Measurements from ENCODE around the gene CPAMD8. TPM values are rescaled to one million over a fixed set of nuclear protein-coding genes. Genes with fewer than 3 reads are reported as not detected.
"Not testable (repeated sequence)": the region's sequence is repeated elsewhere in the genome, so short reads cannot be mapped to it uniquely, and the experiment has no call there.

Gene CPAMD8
- total RNA-seq, 2 experiments from 2014 or later: 0.31 to 0.88 TPM

- intact Hi-C loops (cut with micrococcal nuclease): no loop called here
- Mint-ChIP-seq H3K4me1 (ENCODE audit: low read depth) (peaks cover 11% of the 10 kb centered on the region), H3K27me3 (no peaks in the 10 kb centered on the region), H3K27ac (no peak overlapping the region), H3K36me3 (peaks cover 45% of the 10 kb centered on the region), H3K9me3 (peaks cover 10% of the 10 kb centered on the region), H3K4me3 (no peak overlapping the region)
- CTCF ChIA-PET: no interaction called here
- no peak for DNase-seq
- POLR2A ChIA-PET: no interaction called here
Measured at GRCh38 chr19:16876904-16877361, 149.7 kb downstream of the CPAMD8 start.

GRCh38 chr19:16875584-16876555, 150.7 kb downstream of the CPAMD8 start:
- no peak for DNase-seq
- no peaks in the 10 kb centered on the region for H3K27me3 Mint-ChIP-seq
- intact Hi-C loops (cut with micrococcal nuclease): no loop called here
- H3K4me1 Mint-ChIP-seq (ENCODE audit: low read depth): peaks cover 11% of the 10 kb centered on the region
- H3K4me3 Mint-ChIP-seq: no peak overlapping the region
- ChIA-PET CTCF (no interaction called here), POLR2A (no interaction called here)
- H3K27ac Mint-ChIP-seq: no peak overlapping the region
- peaks cover 1% of the 10 kb centered on the region for H3K9me3 Mint-ChIP-seq
- H3K36me3 Mint-ChIP-seq: peaks cover 48% of the 10 kb centered on the region

- Mint-ChIP-seq H3K27ac (peak overlapping the region; percentile 67), H3K36me3 (peaks cover 38% of the 10 kb centered on the region), H3K4me1 (ENCODE audit: low read depth) (peaks cover 11% of the 10 kb centered on the region)
- H3K27me3 Mint-ChIP-seq; intact Hi-C loops (cut with micrococcal nuclease); H3K4me3 Mint-ChIP-seq; DNase-seq; CTCF ChIA-PET; POLR2A ChIA-PET; H3K9me3 Mint-ChIP-seq: not testable (repeated sequence)
Measured at GRCh38 chr19:16874978-16875299, 151.7 kb downstream of the CPAMD8 start.

- H3K4me3 Mint-ChIP-seq: no peak overlapping the region
- H3K36me3 Mint-ChIP-seq: peaks cover 37% of the 10 kb centered on the region
- POLR2A ChIA-PET: no interaction called here
- H3K4me1 Mint-ChIP-seq (ENCODE audit: low read depth): peaks cover 11% of the 10 kb centered on the region
- CTCF ChIA-PET: no interaction called here
- peak overlapping the region; percentile 67 for H3K27ac Mint-ChIP-seq
- DNase-seq: no peak
- H3K27me3 Mint-ChIP-seq: no peaks in the 10 kb centered on the region
- intact Hi-C loops (cut with micrococcal nuclease): no loop called here
- no peaks in the 10 kb centered on the region for H3K9me3 Mint-ChIP-seq
Measured at GRCh38 chr19:16874250-16874977, 152.2 kb downstream of the CPAMD8 start.

- Mint-ChIP-seq H3K9me3 (no peaks in the 10 kb centered on the region), H3K27ac (peak overlapping the region; percentile 18), H3K4me1 (ENCODE audit: low read depth) (peaks cover 11% of the 10 kb centered on the region), H3K4me3 (no peak overlapping the region), H3K36me3 (peaks cover 29% of the 10 kb centered on the region), H3K27me3 (no peaks in the 10 kb centered on the region)
- intact Hi-C loops (cut with micrococcal nuclease): no loop called here
- ChIA-PET CTCF (no interaction called here), POLR2A (no interaction called here)
- no peak for DNase-seq
Measured at GRCh38 chr19:16873594-16873993, 153.0 kb downstream of the CPAMD8 start.

- H3K4me1 Mint-ChIP-seq (ENCODE audit: low read depth): peaks cover 11% of the 10 kb centered on the region
- H3K27ac Mint-ChIP-seq: no peak overlapping the region
- no peak for DNase-seq
- H3K27me3 Mint-ChIP-seq: no peaks in the 10 kb centered on the region
- intact Hi-C loops (cut with micrococcal nuclease): no loop called here
- H3K36me3 Mint-ChIP-seq: peaks cover 26% of the 10 kb centered on the region
- H3K9me3 Mint-ChIP-seq: no peaks in the 10 kb centered on the region
- CTCF ChIA-PET: no interaction called here
- no peak overlapping the region for H3K4me3 Mint-ChIP-seq
- POLR2A ChIA-PET: no interaction called here
Measured at GRCh38 chr19:16872728-16873127, 153.9 kb downstream of the CPAMD8 start.

- peaks cover 11% of the 10 kb centered on the region for H3K4me1 Mint-ChIP-seq (ENCODE audit: low read depth)
- H3K27ac Mint-ChIP-seq: no peak overlapping the region
- no peak for DNase-seq
- peaks cover 22% of the 10 kb centered on the region for H3K36me3 Mint-ChIP-seq
- no peak overlapping the region for H3K4me3 Mint-ChIP-seq
- POLR2A ChIA-PET: no interaction called here
- H3K27me3 Mint-ChIP-seq: no peaks in the 10 kb centered on the region
- H3K9me3 Mint-ChIP-seq: no peaks in the 10 kb centered on the region
- intact Hi-C loops (cut with micrococcal nuclease): no loop called here
- CTCF ChIA-PET: no interaction called here
Measured at GRCh38 chr19:16871871-16872270, 154.7 kb downstream of the CPAMD8 start.

GRCh38 chr19:16869331-16869972, 157.2 kb downstream of the CPAMD8 start:
- POLR2A ChIA-PET: no interaction called here
- peaks cover 17% of the 10 kb centered on the region for H3K36me3 Mint-ChIP-seq
- intact Hi-C loops (cut with micrococcal nuclease): no loop called here
- DNase-seq: no peak
- no peak overlapping the region for H3K27ac Mint-ChIP-seq
- no peaks in the 10 kb centered on the region for H3K9me3 Mint-ChIP-seq
- H3K4me3 Mint-ChIP-seq: no peak overlapping the region
- H3K27me3 Mint-ChIP-seq: no peaks in the 10 kb centered on the region
- H3K4me1 Mint-ChIP-seq (ENCODE audit: low read depth): peaks cover 7% of the 10 kb centered on the region
- CTCF ChIA-PET: no interaction called here

- Mint-ChIP-seq H3K9me3 (no peaks in the 10 kb centered on the region), H3K4me1 (ENCODE audit: low read depth) (no peaks in the 10 kb centered on the region), H3K36me3 (peaks cover 17% of the 10 kb centered on the region), H3K4me3 (no peak overlapping the region), H3K27me3 (no peaks in the 10 kb centered on the region), H3K27ac (no peak overlapping the region)
- no peak for DNase-seq
- CTCF ChIA-PET: no interaction called here
- intact Hi-C loops (cut with micrococcal nuclease): no loop called here
- POLR2A ChIA-PET: no interaction called here
Measured at GRCh38 chr19:16868423-16869130, 158.0 kb downstream of the CPAMD8 start.

GRCh38 chr19:16867211-16867610, 159.4 kb downstream of the CPAMD8 start:
- intact Hi-C loops (cut with micrococcal nuclease): no loop called here
- Mint-ChIP-seq H3K27me3 (no peaks in the 10 kb centered on the region), H3K4me3 (no peak overlapping the region), H3K9me3 (no peaks in the 10 kb centered on the region), H3K36me3 (peaks cover 23% of the 10 kb centered on the region), H3K4me1 (ENCODE audit: low read depth) (no peaks in the 10 kb centered on the region), H3K27ac (no peak overlapping the region)
- DNase-seq: no peak
- POLR2A ChIA-PET: no interaction called here
- CTCF ChIA-PET: no interaction called here

GRCh38 chr19:16862826-16863415, 163.7 kb downstream of the CPAMD8 start:
- POLR2A ChIA-PET: no interaction called here

GRCh38 chr19:16861834-16862233, 164.8 kb downstream of the CPAMD8 start:
- POLR2A ChIA-PET: no interaction called here
- Mint-ChIP-seq H3K27me3 (no peaks in the 10 kb centered on the region), H3K4me1 (ENCODE audit: low read depth) (no peaks in the 10 kb centered on the region), H3K4me3 (no peak overlapping the region), H3K36me3 (peaks cover 17% of the 10 kb centered on the region), H3K9me3 (no peaks in the 10 kb centered on the region), H3K27ac (no peak overlapping the region)
- intact Hi-C loops (cut with micrococcal nuclease): no loop called here
- CTCF ChIA-PET: no interaction called here
- DNase-seq: no peak

More at GRCh38 chr19:16862826-16863415, 163.7 kb downstream of the CPAMD8 start:
- H3K9me3 Mint-ChIP-seq: no peaks in the 10 kb centered on the region
- H3K4me1 Mint-ChIP-seq (ENCODE audit: low read depth): no peaks in the 10 kb centered on the region
- CTCF ChIA-PET: no interaction called here
- peaks cover 17% of the 10 kb centered on the region for H3K36me3 Mint-ChIP-seq
- no peaks in the 10 kb centered on the region for H3K27me3 Mint-ChIP-seq
- DNase-seq: no peak
- H3K27ac Mint-ChIP-seq: no peak overlapping the region
- H3K4me3 Mint-ChIP-seq: no peak overlapping the region
- intact Hi-C loops (cut with micrococcal nuclease): no loop called here
